HG02759 (cell line): ENCODE results near the gene DESI1.
"Not testable (repeated sequence)": the region's sequence is repeated elsewhere in the genome, so short reads cannot be mapped to it uniquely, and the experiment has no call there.

Experiments
- ATAC-seq: cut with Tn5 transposase; IDR thresholded peaks from one replicate; pipeline ENCODE4 v1.9.1; 2021; ENCODE audit warnings: mild to moderate bottlenecking, moderate library complexity; ENCODE audit not compliant: unreplicated experiment

DESI1 gene

DNA sequence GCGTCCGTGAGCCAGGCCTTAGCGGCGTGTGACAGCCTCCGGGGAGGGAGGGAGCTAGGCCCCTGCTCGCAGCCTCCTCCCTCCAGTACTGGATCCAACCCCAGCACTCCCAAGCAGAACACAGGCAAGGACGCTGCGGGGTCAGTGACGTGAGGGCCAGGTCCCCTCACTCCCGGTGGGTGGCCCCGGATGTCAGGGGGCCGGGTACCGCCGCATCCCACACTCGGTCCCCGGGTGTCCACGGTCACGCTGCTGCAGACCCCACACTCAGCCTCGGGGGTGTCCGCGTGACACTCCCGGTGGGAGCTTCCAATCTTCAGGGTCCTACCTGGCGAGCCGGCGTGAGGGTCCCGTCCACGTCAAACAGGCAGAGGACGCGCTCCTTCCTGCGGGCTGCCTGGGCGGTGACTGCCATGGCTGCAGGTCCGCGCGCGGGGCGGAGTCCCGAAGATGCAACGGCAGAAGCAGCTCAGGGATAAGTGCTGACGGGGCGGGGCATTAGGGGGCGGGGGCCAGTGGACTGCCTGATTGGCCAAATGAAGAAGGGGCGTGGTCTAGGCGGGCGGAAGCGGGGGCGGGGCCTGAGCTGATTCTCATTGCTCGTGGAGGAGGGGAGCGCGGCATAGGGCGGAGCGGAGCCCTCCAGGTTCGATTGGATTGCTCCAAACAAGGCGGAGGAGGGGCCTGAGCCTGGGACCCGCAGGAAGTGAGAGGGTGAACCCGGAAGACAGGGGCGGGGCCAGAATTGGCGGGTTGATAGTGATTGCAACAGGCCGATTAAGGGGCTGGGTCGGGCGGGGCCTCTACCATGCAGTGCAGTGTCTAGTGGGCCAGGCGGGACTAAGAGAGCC, 31.2 kb downstream of the DESI1 start, which contains the start of gene PMM1:
Gene PMM1 (minus strand): TSS at position 450 of the 851 bp plus-strand sequence. CDS start 35 bp downstream, at position 415.
- ATAC-seq = peak; percentile 94

DNA sequence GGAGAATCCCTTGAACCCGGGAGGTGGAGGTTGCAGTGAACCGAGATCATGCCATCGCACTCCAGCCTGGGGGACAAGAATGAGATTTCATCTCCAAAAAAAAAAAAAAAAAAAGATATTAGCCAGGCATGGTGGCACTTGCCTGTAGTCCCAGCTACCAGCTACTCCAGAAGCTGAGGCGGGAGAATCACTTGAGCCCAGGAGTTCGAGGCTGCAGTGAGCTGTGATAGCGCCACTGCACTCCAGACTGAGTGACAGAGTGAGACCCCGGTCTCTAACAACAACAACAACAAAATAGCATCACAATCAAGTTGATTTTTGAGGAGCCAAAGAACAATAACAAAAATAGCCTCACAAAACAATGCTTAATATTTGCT, 33.5 kb downstream of the DESI1 start:
- ATAC-seq = no peak

DNA sequence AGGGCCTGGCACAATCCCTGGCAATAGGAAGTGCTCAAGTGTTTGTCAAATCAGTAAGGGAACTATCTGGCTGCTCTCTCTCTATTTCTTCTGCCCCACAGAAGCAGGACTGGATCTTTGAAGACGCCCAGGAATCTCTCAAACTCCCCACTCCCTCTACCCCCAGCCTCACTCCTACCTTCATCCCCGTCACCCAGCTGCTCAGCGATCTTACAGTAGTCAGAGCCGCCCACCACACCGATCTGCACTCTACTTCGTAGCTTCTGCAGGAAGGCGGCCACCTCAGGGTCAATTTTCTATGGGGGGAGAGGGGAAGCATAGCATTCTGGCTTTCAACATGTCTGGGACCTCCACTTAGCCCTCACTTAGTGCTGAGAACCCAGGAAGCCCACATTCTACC, 34.9 kb downstream of the DESI1 start:
- ATAC-seq = no peak

DNA sequence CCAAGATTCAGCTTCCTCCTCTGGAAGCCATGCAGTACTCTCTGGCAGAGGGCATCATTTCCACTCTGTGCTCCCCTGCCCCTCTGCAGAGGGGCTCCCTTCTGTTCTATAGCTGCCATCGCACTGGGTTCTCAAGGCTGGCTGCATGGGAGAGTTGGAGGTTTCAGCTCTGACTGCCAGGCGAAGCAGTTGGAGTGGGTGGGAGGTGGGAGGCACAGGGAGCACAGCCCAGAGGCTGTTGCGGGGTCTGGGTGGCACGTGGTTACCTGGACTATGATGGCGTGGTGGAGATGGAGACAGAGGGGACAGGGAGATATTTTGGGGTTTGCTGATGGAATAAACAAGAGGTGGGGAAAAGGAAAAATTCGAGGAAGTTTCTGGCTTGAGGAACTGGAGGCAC, 36.0 kb downstream of the DESI1 start:
- ATAC-seq = no peak

DNA sequence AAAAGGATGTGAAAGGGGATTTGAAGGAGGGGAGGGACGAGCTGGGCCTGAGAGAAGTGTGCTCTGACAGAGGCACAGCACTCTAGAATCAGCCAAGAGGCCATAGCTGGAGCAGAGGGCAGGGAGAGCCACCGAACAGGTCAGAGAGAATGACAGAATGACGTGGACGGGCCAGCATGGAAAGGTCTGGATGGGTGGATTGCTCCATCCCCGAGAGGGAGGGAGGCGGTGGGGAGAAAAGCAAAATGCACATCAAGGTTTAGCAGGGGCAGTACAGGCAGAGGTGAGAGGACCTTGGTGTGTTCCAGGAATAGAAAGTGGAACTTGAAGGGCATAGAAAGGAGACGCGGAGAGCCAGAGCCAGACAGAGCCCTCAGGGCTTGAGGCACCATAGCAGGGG, 38.1 kb downstream of the DESI1 start:
- no peak for ATAC-seq

DNA sequence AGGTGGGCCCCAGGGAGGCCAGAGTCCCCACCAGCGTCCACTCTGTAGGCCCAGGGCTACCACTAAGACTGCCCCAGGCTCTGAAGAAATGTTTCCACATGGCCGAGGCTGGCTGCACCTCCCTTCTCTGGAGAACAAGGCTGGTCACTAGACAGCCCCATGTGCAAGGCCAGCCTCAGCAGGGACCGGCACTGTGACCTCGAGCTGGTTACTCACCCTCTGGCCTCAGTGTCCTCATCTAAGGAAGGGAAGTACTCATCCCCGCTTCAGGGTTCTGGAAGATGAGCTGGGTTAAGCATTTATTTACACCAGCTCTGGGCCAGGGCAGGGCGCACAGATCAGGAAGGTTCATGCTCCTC, 40.9 kb downstream of the DESI1 start:
- no peak for ATAC-seq

DNA sequence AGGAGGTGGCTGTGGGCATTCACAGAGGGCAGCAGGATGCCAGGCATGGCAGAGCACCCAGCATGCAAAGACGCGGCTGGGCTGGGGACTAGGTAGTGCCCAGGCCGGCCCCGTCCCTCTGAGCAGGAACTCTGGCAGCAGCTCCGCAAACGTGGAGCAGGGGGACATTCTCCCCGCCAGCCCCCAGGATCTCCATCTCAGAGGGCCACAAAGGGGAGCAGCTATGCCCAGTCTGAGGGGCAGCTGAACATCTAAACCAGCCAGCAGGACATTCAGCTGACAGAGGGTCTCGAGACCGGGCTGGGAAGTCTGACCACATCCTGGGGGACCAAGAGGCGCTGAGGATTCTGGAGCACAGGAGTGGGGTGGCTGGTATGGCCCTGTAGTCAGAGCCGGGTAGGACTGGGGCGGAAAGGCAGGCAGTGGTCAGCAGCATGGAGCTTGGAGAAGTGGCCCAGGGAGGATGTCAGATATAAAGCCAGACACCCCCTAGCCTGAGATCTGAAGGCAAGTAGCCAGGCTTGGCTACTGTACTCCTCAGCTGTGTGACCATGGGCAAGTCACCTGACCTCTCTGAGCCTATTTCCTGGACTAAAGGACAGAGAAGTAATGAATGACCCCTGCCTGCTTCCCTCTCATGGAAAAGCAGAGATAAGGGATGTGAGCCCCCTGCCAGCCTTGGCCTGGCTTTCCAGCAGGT, 41.4 kb downstream of the DESI1 start:
- no peak for ATAC-seq

DNA sequence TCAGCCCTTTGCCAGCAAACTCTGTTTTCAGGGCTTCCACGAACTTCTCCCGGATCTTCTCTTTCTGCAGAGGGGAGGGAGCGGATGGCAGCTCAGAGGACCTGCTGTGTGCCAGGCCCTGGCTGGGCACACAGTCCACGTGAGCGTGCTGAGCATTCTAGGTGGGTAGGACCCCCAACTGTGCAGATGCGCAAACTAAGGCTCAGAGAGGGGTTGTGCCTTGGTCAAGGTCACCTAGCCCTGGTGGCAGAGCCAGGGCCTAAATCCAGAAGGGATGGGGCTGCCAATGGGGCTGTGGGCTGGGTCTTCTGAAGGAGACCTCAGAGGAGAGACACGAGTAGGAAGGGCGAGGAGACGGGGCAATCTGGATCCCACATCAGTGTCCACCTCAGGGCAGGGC, 42.0 kb downstream of the DESI1 start:
- no peak for ATAC-seq

DNA sequence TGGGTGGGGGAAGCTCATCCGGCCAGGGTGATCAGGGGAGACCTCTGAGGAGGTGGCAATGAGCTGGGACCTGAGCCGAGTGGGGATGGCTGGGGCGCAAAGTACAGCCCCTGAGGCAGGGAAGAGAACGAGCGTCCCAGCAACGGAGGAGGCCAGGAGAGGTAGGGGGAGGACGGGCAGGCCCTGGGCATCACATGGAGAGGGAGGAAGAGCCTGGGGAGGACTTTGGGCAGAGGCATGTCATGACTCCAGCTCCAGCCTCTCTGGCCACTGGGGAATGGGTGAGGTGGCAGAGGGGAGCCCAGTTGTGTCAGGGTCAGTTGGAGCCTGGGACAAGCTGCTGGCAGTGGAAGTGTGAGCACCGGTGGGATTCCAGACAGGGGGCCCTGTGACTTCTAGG, 42.7 kb downstream of the DESI1 start:
- no peak for ATAC-seq

DNA sequence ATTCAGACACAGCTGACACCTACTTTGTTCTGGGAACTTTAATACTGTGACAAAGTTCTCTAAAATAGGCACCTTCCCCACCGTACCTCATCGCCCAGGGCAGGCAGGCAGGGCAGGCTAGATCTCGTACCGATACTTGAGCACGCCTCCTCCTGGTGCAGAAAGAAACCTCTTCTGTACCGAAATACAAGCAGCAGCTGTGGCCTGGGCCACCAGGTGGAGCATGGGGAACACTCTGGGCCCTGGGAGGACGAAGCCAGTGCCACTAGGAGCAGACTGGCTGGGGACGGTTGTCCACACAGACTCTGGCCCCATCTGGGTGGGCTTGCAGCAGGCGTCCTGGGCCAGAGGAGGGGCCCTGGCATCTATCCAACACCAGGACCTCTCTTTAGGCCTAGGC, 44.0 kb downstream of the DESI1 start:
- ATAC-seq = no peak

DNA sequence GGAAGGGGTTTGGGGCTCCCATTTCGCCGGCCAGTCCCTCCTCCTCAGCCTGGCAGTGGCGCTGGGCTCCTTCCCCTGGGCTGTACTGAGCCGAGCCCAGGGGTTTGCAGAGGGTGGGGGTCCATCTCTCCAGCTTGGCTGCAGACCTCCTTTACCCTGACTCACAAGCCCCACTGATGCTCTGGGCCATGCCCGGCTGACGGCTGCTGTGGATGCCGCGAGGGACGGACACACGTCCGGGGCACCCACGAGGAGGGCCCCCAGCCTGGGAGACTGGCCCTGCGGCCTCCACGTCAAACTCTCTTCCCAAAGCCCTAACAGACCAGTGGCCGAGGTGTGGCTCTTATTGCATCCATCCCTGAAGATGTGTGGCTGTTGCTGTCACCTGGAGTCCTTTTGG, 45.3 kb downstream of the DESI1 start:
- no peak for ATAC-seq

DNA sequence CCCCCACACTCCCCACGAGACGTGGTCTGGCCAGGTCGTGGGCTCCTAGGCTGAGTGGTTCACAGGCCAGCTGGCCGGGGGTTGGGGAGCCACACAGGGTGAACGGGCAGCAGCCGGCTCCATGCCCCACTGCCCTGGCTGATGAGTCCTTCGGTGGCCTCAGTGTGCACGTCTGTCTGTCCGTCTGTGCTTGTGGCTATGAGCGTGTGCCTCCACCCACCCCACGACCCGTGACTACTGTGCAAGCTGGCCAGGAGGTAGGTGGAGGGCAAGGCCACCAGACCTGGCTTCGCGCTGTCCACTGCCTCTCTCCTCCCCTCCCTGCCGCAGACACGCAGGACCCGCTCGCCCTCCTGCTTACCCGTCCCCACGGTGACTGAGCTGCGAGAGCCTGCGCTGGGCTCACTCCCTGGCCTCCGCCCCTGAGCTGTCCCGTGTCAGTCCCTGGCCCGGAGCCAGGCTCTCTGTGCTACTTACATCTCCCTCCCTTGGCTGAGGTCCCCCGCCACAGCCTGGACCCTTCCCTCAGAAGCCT, 45.9 kb downstream of the DESI1 start:
- no peak for ATAC-seq

DNA sequence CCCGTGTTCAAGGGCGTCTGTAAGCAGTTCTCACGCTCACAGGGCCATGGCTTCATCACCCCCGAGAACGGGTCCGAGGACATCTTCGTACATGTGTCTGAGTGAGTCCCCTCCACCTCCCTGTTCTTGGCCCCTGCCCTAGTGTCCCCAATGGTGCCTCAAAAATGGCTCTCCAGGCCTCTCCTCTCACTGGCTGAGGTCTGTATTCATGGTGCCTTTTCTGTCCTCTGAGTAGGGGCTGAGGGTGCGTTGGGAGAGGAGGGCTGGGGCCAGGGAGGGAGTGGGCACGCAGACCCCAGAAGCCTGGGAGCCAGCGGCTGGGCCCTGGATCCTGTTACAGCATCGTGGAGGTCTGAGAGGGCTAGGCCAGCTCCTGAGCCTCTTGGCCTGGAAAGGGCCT, 47.2 kb downstream of the DESI1 start:
- no peak for ATAC-seq

DNA sequence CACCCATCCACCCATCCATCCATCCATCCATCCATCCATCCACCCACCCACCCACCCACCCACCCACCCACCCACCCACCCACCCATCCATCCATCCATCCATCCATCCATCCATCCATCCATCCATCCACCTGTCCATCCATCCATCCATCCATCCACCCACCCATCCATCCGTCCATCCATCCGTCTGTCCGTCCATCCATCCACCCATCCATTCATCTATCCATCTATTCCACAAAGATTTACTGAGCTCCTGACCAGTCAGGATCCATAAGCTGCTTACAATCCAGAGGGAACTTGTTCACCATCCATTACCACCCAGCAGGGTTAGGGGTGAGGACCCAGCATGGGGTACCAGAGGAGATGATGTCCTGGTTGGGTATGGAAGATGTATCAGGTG, 48.5 kb downstream of the DESI1 start:
- ATAC-seq = not testable (repeated sequence)

DNA sequence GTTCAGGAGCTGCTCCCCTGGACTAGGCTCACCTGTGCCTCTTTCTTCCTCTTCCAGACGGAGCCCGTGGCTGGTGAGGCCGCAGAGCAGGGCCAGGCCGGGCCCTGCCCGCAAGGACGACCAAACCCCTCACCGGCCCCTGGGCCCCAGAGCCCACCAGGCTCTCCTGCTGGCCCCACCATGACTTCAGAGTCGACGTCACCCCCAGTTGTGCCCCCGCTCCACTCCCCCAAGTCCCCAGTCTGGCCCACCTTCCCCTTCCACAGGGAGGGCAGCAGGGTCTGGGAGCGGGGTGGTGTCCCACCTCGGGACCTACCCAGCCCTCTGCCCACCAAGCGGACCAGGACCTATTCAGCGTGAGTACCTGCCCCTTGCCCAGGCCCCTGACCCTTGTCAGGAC, 49.1 kb downstream of the DESI1 start:
- ATAC-seq = no peak

DNA sequence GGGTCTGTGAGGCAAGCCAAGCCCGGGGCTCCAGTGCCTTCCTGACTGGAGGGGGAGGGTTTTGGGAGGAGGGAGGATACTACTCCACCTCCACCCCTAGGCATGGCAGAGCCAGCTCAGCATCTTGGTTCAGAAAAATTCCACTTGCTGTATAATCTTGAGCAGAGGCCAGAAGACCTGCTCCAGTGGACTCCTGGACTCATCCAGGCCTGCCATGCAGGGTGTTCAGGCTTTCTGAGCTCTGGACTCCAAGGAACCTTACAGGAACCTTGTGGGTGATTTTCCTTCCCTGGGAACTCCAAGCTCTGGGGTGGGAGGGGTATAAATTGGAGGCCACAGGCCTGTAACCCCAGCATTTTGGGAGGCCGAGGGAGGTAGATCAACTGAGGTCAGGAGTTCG, 50.6 kb downstream of the DESI1 start:
- no peak for ATAC-seq

DNA sequence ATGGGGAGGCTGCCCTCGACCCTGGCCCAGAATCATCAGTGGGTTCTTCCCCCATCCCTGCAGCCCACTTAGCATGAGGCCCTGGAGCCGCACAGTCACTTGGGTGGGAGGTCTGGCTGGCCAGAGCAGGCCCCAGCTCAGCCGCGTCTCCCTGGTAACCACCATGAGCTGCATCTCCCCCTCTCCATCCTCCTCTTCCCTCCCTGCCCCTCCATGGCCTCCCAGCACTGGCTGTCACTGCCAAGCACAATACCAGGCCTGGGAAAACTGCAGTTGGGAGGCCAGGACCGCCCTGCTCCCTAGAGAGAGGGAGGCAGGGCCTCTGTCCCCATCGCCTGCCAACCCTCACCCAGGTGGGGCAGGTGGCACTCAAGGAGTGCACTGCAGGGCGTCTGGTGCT, 52.0 kb downstream of the DESI1 start:
- no peak for ATAC-seq

DNA sequence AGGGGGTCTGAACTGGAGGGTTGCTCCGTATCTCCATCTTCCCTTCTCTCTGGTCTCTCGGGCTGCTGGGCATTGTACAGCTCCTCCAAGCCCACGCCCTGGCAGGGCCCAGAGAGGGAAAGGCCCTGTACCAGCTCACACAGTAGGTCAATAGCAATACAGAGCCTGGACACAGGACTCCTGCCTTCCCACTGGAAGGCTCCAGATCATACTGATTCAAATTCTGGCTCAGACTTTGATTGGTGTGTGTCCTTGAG, 53.4 kb downstream of the DESI1 start:
- no peak for ATAC-seq

DNA sequence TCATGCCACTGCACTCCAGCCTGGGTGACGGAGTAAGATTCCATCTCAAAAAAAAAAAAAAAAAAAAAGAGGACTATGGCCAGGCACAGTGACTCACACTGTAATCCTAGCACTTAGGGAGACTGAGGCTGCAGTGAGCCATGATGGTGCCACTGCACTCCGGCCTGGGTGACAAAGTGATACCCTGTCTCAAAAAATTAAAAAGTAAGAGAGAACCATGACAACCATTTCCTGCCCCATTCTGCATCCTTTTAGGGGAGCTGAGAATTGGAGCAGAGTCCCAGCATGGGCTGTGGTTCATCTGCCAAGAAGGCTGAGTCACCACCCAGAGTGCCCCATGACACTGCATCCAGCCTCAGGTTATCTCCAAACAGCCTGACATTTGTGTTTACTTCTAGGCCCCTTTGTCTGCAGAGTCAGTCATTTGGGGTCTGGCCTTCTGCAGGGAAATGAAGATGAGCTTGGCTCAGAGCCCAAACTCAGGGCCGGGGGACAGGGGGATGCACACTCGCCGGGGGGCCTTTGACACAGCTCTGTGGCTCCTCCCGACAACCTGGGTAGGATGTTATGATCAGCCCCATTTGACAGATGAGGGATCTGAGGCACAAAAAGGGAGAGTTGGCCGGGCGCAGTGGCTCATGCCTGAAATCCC, 55.3 kb downstream of the DESI1 start:
- ATAC-seq = no peak

DNA sequence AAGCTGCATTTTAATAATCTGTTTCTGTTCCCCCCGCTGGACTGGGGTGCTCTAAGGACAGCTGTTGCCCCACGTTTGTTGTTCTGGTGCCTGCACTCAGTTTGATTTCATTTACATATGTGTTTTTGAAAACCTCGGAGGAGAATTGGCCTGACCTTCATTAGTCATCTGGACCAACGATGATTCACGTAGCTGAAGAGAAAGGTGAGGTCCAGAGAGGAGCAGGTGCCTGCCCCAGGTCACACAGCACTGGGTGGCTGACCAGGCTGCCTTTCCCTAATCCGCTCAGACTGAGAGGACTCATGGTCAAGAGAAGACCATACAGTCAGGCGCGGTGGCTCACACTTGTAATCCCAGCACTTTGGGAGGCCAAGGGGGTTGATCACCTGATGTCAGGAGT, 56.3 kb downstream of the DESI1 start:
- ATAC-seq = no peak

DNA sequence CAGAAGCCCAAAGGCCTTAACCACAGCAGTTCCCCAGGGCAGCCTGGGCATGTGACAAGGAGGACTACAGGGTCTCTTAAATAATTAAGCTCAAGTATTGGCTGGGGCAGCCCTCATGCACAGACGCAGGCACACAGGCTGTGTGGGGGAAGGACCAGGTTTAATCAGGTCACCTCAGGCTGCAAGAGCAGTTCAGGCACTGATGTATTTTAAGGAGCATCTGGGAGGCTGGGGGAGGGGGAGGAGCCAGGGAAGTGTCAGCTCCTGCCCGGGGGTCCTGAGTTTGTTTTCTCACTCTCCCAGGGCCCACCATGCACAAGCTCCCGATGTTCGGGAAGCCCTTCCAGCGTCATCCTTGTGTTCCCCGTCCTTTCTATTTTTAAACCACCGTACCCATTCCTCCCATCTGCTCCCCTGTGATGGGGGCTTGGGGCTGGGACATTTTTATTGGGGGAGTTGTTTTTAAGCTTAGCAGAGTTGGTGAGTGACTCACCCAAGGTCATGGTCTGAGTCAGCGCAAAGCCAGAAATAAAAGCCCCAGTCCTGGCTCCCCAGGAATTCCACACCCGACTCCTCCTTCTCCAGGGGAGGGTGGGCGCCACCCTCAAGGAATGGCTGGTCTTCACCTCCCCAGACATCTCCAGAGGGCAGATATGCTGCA, 57.7 kb downstream of the DESI1 start:
- no peak for ATAC-seq

DNA sequence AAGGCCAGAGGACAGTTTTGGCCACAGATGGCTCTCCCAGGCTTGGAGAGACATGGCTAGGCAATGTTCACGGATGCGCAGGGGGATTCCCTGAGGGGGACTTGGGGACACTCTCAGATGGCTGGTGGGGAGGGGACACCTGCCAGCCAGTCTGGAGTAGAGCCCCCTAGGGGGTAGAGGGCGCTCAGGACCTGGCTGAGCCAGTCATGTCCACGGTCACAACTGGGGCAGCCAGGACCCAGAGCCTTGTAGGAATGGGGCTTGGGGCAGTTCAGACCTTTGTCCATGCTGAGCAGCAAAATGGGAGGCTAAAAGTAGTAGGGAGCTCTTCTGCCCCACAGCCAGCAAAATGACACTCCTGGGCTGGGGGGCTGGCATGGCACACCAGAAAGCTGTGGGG, 58.4 kb downstream of the DESI1 start:
- ATAC-seq = no peak
